Activated naive CD8-positive, alpha-beta T cell treated with anti-CD3 and anti-CD28 coated beads, Interleukin-2, amount 50 U/mL, for 16 hours (primary cell): Measurements from ENCODE around the gene LPAR6.
"Not testable (repeated sequence)": the region's sequence is repeated elsewhere in the genome, so short reads cannot be mapped to it uniquely, and the experiment has no call there.

Experiments used
- DNase-seq: peaks from one replicate; pipeline ENCODE4 v3.0.0-alpha.2; 2020; ENCODE audit warnings: low read depth, low spot score

The LPAR6 gene, protein sequence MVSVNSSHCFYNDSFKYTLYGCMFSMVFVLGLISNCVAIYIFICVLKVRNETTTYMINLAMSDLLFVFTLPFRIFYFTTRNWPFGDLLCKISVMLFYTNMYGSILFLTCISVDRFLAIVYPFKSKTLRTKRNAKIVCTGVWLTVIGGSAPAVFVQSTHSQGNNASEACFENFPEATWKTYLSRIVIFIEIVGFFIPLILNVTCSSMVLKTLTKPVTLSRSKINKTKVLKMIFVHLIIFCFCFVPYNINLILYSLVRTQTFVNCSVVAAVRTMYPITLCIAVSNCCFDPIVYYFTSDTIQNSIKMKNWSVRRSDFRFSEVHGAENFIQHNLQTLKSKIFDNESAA

DNA sequence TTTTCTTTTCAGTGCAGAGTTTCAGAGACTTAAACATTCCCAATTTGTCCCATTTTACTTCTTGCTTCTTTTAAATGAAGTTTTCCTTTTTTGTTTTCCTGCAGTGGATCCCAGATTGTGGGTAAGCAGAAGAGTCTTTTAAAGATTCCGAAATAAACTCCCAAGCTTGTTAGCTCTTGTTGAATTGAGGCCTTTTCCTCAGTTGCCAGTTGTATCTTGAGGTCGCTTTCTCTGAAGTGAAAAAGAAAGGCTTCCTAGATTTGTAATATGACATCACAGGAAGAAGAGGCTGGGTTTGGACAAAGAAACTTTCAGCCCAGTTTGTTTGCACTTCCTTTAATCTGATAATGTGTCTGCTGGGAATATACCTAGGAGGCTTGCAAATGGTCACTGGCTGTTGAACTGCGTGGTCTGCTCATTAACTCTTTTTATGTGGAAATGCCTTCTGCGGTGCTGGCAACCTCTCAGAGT is at the start of gene LPAR6:
Gene LPAR6, minus strand, starts transcription at position 233 of the 471 bp plus-strand sequence. CDS start 690 bp downstream, outside the sequence.
- no peak for DNase-seq

DNA sequence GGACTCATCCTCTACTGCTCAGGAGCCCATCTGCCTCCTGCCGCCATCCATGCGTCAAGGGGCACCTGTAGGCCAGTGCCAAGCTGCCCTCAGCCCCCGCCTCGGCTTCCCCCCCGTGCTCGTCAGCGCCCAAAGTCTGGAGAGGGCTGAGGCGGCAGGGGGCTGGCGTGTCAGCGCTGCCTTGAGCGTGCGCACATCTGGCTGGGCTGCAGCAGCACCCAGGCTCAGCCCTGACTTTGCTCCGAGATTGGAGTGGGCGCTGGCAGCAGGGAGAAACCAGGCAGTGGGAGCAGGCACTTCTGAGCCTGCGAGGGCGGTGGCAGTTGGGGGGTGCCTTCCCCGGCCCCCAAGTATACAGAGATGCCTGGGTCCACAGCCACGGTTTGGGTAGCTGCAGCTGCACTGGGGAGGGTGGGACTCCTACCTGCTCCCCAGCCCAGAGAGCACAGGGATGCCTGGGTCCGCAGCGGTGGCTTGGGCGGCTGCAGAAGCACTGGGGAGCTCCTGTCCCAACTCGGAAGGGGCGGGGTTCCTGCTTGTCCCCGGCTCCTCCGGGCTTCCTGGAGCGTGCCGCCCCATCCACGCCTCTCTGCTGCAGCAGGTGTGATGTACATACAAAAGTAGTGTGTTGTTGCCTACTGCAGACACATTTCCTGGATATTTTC is 44.8 kb upstream of the LPAR6 start:
- no peak for DNase-seq

GRCh38 chr13:48456546-48456945 is 43.6 kb upstream of the LPAR6 start:
- DNase-seq = no peak

DNA sequence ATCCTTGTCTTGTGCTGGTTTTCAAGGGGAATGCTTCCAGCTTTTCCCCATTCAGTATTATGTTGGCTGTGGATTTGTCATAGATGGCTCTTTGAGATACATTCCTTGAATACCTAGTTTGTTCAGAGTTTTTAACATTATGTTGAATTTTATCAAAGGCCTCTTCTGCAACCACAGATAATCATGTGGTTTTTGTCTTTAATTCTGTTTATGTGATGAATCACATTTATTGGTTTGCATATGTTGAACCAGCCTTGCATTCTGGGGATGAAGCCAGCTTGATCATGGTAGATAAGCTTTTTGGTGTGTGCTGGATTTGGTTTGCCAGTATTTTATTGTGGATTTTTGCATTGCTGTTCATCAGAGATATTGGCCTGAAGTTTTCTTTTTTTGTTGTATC is 38.3 kb upstream of the LPAR6 start:
- not testable (repeated sequence) for DNase-seq

GRCh38 chr13:48449656-48450055 is 36.7 kb upstream of the LPAR6 start:
- DNase-seq = no peak

GRCh38 chr13:48448959-48449614 is 36.2 kb upstream of the LPAR6 start:
- no peak for DNase-seq

- DNase-seq = no peak
These were observed 35.5 kb upstream of the LPAR6 start for GRCh38 chr13:48448285-48448958.

- no peak for DNase-seq
These were observed 33.6 kb upstream of the LPAR6 start for GRCh38 chr13:48446464-48446863.

- DNase-seq = no peak
These were observed 30.7 kb upstream of the LPAR6 start for GRCh38 chr13:48443442-48444208.

DNA sequence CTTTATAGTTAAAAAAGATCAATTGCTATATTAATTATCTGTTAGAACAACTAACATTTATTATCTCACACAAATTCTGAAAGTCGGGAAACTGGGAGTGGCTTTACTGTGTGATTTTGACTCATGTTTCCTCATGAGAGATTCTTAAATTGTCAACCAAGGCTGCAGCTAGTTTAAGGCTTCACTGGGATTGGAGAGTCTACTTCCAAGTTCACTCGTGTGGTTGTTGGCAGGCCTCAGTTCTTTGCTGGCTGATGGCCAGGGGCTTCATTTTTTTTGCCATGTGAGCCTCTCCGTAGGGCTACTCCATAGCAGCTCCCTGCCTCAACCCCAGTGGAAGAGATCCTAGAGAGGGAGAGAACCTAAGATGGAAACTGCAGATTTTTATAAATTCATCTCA is 24.5 kb upstream of the LPAR6 start:
- no peak for DNase-seq

DNA sequence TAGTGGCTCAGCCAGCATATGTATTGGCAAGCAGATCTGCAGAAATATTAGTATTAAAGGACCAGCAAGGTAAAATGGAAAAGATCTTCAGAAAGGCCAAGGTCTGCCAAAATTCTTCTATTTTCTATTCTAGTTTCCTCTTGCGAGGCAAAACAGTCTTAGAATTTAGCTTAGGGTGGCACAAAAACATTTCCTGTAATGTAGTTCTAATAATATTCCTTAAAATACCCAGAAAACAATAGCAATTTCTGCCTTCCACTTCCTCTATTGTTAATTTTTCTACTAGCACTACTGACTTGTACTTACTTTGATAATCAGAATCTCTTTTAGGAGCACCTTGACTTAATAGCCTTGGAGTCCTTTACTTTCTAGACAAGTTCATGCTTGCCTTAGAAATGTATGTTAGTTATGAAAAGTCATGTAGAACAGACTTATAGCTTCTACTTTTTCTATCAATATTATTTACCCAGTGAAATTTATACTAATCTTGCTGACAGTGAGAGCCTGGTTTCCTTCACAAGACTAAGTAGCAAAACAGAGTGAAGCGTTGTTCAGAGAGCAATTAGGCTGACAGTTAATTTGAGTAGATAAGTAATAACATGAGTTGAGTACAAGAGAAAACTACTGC is 23.9 kb upstream of the LPAR6 start:
- no peak for DNase-seq

GRCh38 chr13:48434200-48434599 is 21.3 kb upstream of the LPAR6 start:
- DNase-seq = no peak

GRCh38 chr13:48431987-48432615 is 19.2 kb upstream of the LPAR6 start:
- no peak for DNase-seq

DNA sequence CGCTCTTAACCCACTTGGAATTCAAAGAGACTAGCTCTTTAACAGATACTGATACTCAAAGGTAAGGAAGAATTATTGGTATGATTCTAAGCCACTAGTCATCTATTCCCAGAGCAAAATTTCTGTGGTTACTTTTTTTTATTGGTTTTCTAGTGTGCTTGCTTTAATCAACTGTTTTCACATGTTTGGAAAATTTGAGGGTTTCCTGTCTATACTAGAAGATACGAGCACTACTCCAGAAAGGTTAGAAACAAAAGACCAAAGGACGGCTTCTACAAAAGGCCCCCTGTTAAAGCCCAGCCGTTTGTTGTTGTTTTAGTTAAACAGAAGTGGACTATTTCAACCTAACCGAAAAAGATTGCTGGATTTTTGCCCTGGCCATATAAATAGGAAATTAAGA is 18.5 kb upstream of the LPAR6 start:
- no peak for DNase-seq

GRCh38 chr13:48429886-48430285 is 17.0 kb upstream of the LPAR6 start:
- no peak for DNase-seq

DNA sequence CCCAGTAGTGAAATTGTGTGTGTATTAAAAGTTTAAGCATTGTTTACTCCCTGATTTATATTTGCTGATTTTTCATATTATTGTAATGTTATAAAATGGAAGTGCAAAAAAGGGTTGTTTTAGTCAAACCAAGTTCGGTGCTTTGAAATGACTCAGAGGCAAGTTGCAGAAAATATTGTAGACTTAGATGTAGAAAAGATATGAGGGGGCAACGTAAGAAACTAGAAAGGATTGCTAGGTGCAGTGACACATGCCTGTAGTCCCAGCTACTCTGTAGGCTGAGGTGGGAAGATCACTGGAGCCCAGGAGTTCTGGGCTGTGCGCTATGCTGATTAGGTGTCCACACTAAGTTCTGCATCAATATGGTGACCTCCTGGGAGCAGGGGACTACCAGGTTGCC is 16.1 kb upstream of the LPAR6 start:
- no peak for DNase-seq

DNA sequence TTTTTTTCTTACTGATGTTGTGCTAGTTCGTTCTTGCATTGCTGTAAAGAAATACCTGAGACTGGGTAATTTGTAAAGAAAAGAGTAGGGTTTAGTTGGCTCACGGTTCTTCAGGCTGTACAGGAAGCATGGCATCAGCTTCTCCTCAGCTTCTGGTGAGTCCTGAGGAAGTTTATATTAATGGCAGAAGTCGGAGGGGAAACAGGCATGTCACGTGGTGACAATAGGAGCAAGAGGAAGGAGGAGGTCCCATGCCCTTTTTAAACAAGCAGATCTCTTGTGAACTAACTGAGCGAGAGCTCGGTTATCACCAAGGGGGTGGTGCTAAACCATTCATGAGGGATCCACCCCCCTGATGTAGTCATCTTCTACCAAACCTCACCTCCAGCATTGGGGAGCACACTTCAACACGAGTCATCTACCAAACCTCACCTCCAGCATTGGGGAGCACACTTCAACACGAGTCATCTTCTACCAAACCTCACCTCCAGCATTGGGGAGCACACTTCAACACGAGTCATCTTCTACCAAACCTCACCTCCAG is 13.9 kb upstream of the LPAR6 start:
- DNase-seq = not testable (repeated sequence)

DNA sequence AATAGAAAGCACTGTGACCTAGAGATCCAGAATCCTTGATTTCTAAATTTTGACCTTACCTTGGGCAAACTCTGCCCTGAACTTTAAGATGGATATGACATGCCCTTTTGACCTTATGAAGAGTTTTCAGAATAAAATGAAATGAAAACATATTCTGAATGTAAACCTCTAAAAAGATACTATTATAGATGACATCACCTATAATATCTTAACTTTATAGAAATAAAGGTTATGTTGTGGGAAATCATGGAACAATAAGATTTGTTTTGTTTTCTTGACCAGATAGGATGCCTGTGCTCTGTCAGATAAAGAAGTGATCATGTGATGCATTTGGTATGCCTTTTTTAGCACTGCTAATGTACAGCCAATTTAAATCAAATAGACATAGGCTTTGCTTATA is 13.1 kb upstream of the LPAR6 start:
- DNase-seq = no peak

DNA sequence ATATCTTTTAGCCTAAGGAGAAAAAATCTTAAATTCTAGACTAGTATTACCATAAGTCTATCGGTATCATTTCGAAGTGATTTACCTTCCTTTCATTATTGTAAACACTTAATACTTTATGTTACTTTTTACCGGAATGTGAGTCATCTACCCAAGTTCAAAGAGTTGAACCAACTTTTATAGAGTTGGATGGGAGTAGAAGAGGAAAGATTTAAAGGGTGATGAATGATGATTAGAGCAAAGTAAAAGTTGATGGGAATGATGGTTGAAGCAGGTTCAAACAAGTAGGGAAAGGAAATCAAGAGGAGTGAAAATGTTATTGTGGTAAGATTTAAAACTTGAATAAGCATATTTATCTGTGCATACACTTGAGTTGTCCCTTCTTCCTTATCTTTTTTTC is 11.3 kb upstream of the LPAR6 start:
- DNase-seq = no peak

DNA sequence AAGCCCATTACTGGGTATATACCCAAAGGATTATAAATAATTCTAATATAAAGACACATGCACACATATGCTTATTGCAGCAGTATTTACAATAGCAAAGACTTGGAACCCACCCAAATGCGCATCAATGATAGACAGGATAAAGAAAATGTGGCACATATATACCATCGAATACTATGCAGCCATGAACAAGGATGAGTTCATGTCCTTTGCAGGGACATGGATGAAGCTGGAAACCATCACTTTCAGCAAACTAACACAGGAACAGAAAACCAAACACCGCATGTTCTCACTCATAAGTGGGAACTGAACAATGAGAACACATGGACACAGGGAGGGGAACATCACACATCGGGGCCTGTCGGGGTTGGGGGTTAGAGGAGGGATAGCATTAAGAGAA is 9.1 kb upstream of the LPAR6 start:
- not testable (repeated sequence) for DNase-seq
